NCI-H2196 treated with DMSO at 0.1 percent for 48 hours (cell line): Measurements from ENCODE around the gene SIRPB2.
A peak's percentile ranks its signal among the peaks of the same experiment; 100 is the strongest.

Experiments
- DNase-seq: peaks from one replicate; lab custom pipeline; 2025; ENCODE audit not compliant: unreplicated experiment; lab: John Stamatoyannopoulos, UW

Gene SIRPB2

DNA sequence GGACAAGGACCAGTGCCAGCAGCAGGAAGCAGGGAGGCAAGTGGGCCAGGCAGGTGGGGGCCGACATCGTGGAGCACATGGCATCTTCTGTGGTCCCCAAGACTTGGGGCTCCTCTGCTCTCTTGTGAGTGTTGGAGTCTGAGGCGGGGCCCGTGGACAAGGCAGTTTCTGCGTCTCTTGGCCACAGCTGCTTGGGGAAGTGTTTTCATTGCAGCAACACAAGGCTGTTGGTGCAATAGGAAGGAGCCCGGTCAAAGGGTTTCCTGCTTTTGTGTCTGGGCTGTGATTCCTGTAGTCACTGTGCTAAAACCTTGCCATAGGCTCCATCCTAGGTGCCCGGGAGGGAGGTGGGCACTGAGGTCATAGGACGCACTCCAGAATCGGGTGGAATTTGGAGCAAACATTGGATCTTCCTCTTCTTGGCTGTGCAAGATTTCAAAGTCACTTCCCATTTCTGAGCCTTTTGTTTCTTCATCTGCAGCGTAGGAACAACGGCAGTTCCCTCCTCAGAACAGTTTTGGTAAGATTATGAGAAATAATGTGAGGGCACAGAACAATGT is at the start of gene SIRPB2:
TSS of gene SIRPB2 (minus strand) at position 140 of the 560 bp plus-strand sequence. CDS start at position 79, 61 bp downstream.
- no peak for DNase-seq

DNA sequence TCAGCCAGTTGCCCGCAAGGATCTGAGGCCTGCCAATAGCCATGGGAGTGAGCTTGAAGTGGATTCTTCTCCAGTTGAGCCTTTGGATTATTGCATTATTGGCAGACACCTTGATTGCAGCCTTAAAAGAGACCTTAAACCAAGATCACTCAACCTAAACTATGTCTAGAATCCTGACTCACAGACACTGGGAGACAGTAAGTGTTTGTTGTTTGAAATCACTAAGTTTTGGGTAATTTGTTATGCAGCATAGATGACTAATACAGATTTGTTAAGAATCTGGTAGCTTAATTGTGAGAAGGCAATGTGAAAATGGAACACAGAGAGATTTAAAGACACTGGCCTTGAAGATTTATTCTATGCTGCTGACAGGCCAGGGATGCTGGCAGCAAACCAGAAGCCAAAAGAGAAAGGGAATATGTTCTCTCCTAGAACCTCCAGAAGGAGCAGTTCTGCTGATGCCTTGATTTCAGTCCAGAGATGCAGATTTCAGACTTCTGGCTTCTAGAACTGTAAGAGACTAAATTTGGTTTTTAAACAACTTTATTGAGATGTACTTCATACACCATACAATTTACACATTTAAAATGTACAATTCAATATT is 48.7 kb upstream of the SIRPB2 start:
- DNase-seq = no peak

DNA sequence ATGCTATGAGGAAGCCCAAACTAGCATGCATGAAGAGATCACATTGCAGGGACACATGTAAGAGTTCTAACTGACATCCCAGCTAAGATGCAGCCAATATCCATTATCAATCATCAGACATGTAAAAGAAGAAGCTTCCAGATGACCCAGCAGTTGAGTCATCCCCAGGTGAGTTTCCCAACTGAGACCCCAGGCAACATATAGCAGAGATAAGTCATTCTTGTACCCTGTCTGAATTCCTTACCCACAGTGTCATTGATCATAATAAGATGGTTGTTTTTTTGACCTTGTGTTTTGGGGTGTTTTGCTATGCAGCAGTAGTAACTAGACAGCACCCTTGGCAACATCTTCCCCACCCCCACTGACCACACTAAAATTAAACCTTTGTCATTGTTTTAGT is 47.4 kb upstream of the SIRPB2 start:
- no peak for DNase-seq

DNA sequence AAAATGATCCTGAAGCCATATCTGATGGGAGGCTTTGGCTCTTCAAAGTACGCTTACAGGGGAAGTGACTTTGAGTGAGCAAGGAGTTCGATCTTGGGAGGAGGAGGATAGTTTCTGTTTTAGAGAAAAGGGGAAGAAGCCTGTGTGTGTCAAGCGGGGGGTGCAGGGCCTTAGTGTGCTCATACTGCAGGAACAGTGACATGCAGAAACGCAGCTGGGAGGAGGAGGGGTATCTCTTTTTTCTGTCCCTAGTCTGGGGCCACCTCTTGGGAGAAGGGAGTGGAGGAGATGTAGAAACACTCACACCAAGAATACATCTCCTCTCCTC is 46.5 kb upstream of the SIRPB2 start:
- no peak for DNase-seq

DNA sequence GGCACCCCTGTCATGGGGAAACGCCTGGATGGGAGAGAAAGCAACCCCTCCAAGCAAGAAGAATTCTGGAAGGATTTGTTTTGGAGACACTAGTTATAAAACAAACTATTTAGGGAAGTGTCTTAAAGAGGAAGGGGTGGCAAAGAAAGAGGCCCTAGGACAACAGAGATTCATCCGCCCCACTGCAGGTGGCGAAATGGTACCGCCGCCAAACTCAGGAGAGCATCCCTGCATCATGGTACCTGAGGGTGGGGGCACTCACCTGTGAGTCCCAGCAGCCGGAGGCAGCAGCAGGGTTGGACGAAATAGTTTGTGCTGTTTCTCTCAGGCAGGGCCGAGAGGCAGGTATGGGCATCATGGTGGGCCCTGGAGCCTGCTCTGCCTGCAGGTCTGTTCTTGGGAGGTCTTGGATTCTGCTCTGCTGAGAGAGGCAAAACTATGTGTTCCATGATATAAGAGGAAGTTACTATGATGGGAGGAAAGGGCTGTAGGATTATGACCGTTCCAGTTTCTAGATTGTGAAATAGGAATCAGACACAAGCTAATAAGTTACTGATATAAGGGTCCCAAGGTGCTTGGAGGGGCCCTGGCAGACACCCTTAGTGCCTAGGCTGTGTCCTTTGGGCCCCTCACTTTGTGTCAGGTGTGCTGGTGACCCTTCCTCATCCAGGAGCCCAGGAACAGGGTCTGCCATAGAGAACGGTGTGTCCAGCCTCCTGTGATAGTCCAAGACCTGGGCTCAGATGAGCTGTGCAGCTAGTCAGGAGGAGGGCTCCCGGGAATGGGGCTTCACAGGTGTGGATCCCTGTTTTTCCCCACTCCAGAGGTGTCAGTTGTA is 45.9 kb upstream of the SIRPB2 start:
- no peak for DNase-seq

DNA sequence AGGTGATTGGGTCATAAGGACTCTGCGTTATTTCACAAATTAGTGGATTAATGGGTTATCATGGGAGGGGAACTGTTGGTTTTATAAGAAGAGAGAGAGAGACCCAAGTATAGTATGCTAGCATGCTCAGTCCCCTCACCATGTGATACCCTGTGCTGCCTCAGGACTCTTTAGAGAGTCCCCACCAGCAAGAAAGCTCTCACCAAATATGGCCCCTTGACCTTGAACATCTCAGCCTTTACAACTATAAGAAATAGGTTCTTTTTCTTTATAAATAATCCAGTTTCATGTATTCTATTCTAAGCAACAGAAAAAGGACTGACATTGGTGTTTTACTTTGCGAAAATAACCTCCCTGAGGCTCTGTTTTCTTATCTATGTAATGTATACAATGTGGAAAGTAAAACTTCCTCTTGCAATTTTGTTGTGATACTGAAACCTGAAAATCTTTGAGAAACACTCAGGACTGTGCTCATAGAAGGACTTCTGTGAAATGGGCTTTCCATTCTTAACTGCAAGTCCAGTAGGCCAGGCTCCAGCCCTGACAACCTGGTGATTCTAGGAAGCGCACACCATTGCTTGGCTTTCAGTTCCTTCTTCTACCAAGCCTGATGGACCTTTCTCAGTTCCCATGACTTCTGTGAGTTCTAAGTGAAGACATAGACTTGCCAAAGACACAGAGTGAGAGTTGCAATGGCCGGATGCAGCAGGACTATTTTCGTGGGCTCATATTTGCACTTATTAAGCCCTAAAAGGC is 44.4 kb upstream of the SIRPB2 start:
- DNase-seq = no peak

DNA sequence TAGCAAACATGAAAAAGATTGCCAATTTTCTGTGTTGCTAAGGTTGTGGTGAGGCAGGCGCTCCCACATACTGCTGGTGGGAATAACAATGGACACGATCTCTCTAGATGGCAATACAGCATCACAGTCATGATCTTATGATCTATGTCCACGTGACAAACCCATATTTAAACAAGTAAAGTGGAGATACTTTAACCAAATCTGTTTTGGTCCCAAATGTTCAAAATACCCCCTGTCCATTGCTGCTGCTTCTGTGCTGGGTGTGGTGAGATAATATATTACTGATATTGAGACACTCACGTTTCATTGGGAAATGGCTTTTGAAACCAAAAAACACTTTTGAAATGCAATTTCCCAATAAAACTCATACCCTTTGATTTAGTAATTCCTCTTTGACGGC is 43.3 kb upstream of the SIRPB2 start:
- DNase-seq = no peak

DNA sequence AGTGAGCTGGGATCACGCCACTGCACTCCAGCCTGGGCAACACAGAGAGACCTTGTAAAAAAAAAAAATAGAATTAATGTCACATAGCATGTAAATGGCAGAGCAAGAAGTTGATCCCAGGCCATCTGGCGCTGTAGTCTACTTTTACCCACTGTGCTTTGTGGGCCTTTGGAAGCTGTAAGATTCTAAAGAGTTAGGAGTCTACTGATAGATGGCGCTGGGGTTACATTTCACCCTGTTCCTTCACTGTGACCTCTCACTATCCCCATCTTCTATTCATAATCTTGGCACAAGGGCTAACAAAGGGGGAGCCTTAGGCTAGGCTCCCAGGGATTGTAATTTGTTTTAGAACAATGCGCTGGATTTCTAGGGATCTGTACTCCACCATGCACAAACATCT is 41.8 kb upstream of the SIRPB2 start:
- DNase-seq = no peak

DNA sequence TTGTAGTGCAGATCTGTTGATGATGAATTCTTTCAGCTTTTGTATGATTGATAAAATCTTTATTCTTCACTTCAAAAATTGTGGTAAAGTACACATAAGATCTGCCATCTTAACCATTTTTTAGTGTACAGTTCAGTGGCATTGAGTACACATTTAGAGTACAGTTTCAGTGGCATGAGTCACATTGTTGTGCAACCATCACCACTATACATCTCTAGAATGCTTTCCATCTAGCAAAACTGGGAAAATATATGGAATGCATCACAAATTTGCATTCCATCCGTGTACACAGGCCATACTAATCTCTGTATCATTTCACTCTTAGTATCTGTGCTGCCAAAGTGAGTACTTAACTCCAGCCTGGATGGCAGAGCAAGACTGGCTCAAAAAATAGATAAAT is 37.6 kb upstream of the SIRPB2 start:
- no peak for DNase-seq

DNA sequence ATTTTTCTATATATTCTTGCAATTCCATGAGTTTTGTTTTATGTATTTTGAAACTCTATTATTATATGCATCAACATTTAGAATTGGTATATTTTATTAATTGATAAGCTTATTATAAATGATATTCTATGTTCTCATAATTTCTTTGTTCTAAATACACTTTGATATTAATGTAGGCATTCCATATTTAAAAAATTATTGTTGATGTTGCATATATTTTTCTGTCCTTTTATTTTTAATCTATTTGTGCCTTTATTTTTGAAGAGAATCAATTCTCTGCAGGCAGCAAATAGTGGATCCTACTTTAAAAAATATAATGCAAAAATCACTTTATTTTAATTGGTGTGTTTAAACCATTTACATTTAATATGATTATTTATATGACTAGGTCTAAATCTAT is 36.7 kb upstream of the SIRPB2 start:
- no peak for DNase-seq

DNA sequence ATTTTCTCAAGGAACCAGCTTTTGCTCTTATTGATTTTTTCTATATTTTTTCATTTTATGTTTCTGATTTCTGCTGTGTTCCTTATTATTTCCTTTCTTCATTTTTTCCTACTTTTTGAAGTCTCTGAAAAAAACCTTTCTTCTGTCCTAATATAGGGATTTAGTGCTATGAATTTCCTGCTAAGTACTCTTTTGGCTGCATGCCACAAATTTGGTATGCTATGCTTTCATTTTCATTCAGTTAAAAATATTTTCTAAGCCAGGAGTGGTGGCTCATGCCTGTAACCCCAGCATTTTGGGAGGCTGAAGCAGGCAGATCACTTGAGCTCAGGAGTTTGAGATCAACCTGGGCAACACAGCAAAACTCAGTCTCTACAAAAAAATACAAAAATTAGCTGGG is 35.7 kb upstream of the SIRPB2 start:
- no peak for DNase-seq

DNA sequence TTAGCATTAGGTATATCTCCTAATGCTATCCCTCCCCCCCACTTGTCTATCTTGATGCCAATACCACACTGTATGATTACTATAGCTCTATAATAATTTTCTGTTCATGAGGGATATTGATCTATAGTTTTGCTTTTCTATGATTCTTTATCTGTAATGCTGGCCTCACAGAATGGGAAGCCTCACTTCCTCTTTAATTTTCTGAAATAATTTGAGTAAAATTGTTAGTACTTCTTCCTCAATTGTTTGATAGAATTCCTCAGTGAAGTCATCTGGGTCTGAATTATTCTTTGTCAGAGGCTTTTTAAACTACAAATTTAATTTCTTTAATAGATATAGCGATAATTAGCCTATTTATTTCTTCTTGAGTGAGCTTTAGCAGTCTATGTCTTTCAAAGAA is 35.1 kb upstream of the SIRPB2 start:
- DNase-seq = no peak

DNA sequence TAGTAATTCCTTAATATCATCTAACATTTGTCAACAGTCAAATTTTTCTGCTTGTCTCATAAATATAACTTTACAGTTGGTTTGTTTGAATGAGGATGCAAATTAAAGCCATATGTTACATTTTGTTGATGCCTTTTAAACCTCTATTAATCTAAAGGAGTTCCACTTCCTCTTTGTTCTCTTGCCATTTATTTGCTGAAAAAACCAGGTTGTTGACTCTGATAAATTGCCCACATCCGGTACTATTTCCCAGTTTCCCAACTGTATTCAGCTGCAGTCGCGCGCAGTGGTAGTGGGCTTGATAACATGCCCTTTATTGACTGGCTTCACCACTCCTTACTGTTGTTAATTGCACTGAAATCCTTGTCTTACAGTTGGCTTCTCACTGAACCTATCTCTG is 32.8 kb upstream of the SIRPB2 start:
- DNase-seq = no peak

DNA sequence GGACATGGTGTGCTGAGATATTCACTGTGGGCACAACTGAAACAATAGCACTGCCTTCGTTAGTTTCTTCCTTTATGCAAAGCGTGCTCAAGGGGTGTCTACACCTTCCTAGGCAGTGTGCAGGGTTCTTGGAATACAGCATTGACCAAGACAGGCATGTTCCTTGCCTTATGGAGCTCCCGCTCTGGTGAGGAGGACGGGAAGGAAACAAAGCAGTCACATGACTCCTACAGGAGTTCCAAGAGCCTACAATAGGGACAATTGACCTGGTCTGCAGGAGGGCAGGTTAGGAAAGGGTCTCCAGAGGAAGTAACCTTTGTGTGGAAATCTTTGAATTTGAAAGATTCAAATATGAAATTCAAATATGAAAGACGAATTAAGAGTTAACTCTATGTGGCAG is 25.8 kb upstream of the SIRPB2 start:
- DNase-seq = no peak

DNA sequence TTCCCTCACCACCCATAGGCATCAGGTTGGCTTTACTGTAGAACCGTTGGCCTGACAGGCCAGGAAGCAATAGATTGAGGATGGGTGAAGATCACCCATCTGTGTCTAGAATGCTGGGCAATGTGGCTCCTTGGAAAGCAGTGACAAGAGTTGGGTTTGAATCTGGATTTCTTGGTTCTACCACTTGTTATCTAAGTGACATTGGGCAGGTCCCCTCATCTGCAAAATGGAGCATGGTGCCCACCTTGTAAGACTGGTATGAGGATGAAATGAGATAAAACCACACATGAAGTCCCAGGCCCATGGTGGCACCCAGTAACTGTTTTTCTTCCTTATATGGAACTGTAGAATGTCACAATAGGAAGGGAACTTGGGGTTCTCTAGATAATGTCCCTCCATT is 22.6 kb upstream of the SIRPB2 start:
- DNase-seq = no peak

DNA sequence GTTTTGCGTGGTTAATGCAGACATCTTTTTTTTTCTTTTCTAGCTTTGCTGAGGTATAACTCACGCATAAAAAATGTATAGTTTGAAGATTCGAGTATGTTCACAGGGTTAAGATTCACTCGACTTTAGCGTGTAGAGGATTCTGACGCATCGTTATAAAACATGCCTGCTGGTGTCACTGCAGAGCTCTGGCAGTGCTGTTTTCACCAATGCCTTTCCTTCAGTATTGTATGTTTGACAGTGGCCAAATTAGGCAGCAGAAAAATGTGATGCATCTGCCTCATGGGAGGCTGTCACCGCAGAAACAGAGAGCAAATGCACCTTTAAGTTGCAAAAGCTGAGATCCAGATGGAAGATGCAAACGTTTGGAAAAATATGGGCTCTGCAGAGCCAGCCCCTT is 18.0 kb upstream of the SIRPB2 start:
- no peak for DNase-seq

DNA sequence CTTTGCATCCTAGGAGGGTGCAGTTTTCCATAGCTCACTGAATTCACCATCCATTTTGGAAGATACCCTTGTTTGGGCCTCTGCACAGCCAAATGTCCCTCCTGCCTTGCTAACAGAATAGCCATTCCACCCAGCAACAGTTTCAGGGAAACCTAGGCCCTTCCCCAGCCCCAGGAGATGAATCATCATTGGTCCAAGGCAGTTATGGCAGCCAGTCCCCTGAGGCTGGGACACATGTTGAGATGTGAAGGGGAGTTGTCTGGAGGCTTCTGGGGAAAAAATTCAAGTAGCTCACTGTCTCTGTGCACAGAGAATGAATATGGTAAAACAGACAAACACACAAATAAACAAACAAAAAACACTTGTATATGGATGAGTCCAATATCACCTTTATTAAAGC is 17.4 kb upstream of the SIRPB2 start:
- DNase-seq = no peak

DNA sequence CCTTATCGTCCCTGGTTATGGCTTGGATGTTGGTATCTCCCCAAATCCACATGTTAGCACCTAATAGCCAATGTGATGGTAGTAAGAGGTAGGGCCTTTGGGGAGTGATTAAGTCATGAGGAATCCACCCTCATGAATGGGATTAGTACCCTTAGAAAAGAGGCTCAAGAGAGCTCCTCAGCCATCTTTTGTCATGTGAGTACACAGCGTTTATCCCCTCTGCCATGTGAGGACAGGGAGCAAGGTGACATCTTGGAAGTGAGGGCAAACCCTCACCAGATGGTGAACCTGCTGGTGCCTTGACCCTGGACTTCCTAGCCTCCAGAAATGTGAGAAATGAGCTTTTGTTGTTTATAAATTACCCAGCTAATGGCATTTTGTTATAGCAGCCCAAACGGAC is 16.1 kb upstream of the SIRPB2 start:
- no peak for DNase-seq

DNA sequence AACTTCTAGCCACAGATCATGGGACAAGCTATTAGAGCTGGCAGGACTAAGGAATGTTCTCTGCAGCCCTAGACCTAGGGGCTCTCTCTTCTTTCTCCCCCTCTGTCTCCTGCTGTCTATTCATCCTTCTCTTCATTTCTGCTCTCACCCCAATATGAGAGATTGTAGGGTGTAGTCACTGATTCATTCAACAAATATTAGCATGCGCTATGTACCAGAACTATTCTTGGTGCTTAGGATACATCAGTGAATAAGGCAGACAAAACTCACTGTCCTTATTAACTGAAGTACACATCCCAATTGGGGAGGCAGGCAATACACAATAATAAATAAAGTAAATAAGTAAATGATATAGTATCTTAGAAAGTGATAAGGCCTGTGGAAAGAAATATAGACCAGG is 14.7 kb upstream of the SIRPB2 start:
- DNase-seq = no peak

DNA sequence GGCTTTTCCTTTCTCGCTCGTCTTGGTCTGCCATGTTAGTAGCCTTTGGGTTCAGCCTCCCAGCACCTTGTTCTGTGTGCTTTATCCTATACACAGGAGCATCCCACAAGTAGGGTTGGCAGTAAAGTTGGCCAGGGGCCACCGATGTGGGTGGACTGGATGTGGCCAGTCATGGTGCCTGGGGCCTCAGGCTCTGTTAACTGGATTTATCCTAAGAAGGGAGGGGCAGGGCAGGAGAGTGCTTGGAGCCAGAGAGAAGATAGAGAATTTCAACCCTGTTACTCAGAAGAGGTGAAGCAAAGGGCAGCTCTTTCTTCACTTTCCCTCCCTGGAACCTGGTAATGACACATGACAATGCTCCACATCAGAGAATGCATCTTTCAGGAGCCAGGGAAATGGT is 14.1 kb upstream of the SIRPB2 start:
- no peak for DNase-seq

DNA sequence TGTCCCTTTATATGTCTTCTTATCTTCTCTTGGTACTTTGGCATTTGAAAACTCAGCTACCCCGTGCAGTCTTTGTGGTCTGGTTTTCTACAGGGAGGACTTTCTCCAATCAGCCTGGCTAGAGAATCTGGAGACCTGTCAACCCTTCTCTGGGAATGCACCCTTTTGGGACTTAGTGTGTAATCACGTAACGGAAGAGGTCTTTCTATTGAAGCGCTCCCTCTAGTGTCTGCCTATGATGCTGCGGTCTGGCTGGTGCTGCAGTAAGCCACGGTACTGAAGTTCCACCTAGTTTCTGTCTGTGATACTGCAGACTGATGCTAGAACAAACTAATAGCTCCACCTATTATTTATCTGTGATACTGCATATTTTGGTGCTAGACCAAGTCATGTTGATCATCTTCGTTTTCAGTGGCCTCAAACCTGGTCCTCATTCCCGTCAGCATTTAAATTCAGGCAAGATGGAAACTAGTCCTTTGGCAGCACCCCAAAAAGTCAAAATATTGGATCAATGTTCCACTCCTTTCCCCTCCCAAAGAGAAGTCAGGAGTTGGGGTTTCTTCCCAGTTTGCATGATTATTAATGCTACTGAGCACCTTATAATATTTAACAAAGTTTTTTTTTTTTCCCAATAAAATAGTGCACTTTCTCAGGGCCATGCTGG is 12.5 kb upstream of the SIRPB2 start:
- DNase-seq = peak; percentile 70
